Neural cell (in vitro differentiated cells): ENCODE results near the gene PRRC2B. TPM values are rescaled to one million over a fixed set of nuclear protein-coding genes. Genes with fewer than 3 reads are reported as not detected.

Source experiments
- H2AFZ ChIP-seq: fragments of 200-600, 300-800 bp; sonication (generic), shearing (Covaris generic); 2 replicates; pipeline ENCODE4 v1.6.0; 2014; ENCODE audit warnings: low read depth, mild to moderate bottlenecking, antibody characterized with exemption, low read length, moderate library complexity
- H3F3A ChIP-seq: fragments of 200-600 bp; shearing (Covaris generic); 2 replicates; pipeline ENCODE4 v1.6.1; 2016; ENCODE audit warnings: mild to moderate bottlenecking, moderate library complexity, mixed read lengths, antibody characterized with exemption, low read length; ENCODE audit not compliant: insufficient read depth, poor library complexity, severe bottlenecking
- H3K27ac ChIP-seq: fragments of 200-600, 300-800 bp; sonication (generic), shearing (Covaris generic); 2 replicates; pipeline ENCODE4 v1.5.1; 2014; ENCODE audit warnings: mild to moderate bottlenecking, low read length, moderate library complexity
- H3K27me3 ChIP-seq: fragments of 300-800, 200-600 bp; sonication (generic), shearing (Covaris generic); 2 replicates; pipeline ENCODE4 v1.6.0; 2014; ENCODE audit warnings: mild to moderate bottlenecking, low read depth, low read length, moderate library complexity; ENCODE audit not compliant: insufficient read depth
- H3K36me3 ChIP-seq: fragments of 300-800, 200-600 bp; sonication (generic), shearing (Covaris generic); 2 replicates; pipeline ENCODE4 v1.5.1; 2014; ENCODE audit warnings: mild to moderate bottlenecking, antibody characterized with exemption, low read length, moderate library complexity; ENCODE audit not compliant: insufficient read depth
- H3K4me2 ChIP-seq: fragments of 300-800, 200-600 bp; sonication (generic), shearing (Covaris generic); 2 replicates; pipeline ENCODE4 v1.6.0; 2014; ENCODE audit warnings: mild to moderate bottlenecking, low read length
- H3K4me3 ChIP-seq: fragments of 300-800, 200-600 bp; sonication (generic), shearing (Covaris generic); 2 replicates; pipeline ENCODE4 v1.5.1; 2014; ENCODE audit warnings: mild to moderate bottlenecking, low read length, moderate library complexity
- H3K79me2 ChIP-seq: fragments of 200-600 bp; shearing (Covaris generic); replicated peaks from 2 replicates; pipeline ENCODE4 v1.6.0; 2014; ENCODE audit warnings: mild to moderate bottlenecking, low read length, moderate library complexity; ENCODE audit not compliant: insufficient read depth
- H3K9ac ChIP-seq: fragments of 300-800, 200-600 bp; sonication (generic), shearing (Covaris generic); 2 replicates; pipeline ENCODE4 v1.6.1; 2016; ENCODE audit warnings: mild to moderate bottlenecking, low read length, mixed read lengths
- H3K9me2 ChIP-seq: fragments of 200-600 bp; shearing (Covaris generic); 2 replicates; pipeline ENCODE4 v1.6.1; 2016; ENCODE audit warnings: mild to moderate bottlenecking, low read length, mixed read lengths; ENCODE audit not compliant: insufficient read depth
- H3K9me3 ChIP-seq: fragments of 200-600, 300-800 bp; sonication (generic), shearing (Covaris generic); 2 replicates; pipeline ENCODE4 v1.6.1; 2016; ENCODE audit warnings: mild to moderate bottlenecking, mixed run types, low read length, moderate library complexity, mixed read lengths
- H4K20me1 ChIP-seq: fragments of 200-600 bp; shearing (Covaris generic); 2 replicates; pipeline ENCODE4 v1.6.1; 2016; ENCODE audit warnings: mild to moderate bottlenecking, mixed run types; ENCODE audit not compliant: insufficient read depth
- CTCF ChIP-seq: fragments of 450-650 bp; IDR thresholded peaks from 2 replicates; pipeline ENCODE4 v1.5.1; 2014; ENCODE audit warnings: antibody characterized with exemption, mild to moderate bottlenecking, moderate library complexity; ENCODE audit not compliant: poor library complexity, severe bottlenecking
- EP300 ChIP-seq: fragments of 450-650 bp; conservative IDR thresholded peaks from 2 replicates; pipeline ENCODE4 v1.6.1; 2014; ENCODE audit warnings: antibody characterized with exemption, mild to moderate bottlenecking, moderate library complexity; ENCODE audit not compliant: poor library complexity, severe bottlenecking
- EZH2 ChIP-seq: fragments of 200-600, 300-800 bp; shearing (Covaris generic), sonication (generic); IDR thresholded peaks from 2 replicates; pipeline ENCODE4 v1.6.1; 2014; ENCODE audit warnings: antibody characterized with exemption, low read length, borderline replicate concordance, mild to moderate bottlenecking; ENCODE audit not compliant: insufficient read depth, poor library complexity, severe bottlenecking
- MXI1 ChIP-seq: fragments of 450-650 bp; conservative IDR thresholded peaks from 2 replicates; pipeline ENCODE4 v1.6.1; 2014; ENCODE audit warnings: antibody characterized with exemption, mild to moderate bottlenecking; ENCODE audit not compliant: poor library complexity, severe bottlenecking
- POLR2AphosphoS5 ChIP-seq: IDR thresholded peaks from 2 replicates; pipeline ENCODE4 v1.6.1; 2012
- RAD21 ChIP-seq: fragments of 450-650 bp; conservative IDR thresholded peaks from 2 replicates; pipeline ENCODE4 v1.6.1; 2014; ENCODE audit warnings: antibody characterized with exemption, mild to moderate bottlenecking, moderate library complexity
- SMC3 ChIP-seq: fragments of 450-650 bp; conservative IDR thresholded peaks from 2 replicates; pipeline ENCODE4 v1.6.1; 2014; ENCODE audit warnings: antibody characterized with exemption, mild to moderate bottlenecking, moderate library complexity; ENCODE audit not compliant: poor library complexity
- TAF1 ChIP-seq: IDR thresholded peaks from 2 replicates; pipeline ENCODE4 v1.6.1; 2012; ENCODE audit warnings: low read depth
- polyA plus RNA-seq: library from polyadenylated mRNA; depleted of rRNA; stranded (reverse); fragments of >200 nt; gene quantifications from 2 replicates; pipeline ENCODE4 v1.2.3, GENCODE V29; 2014
- TF ChIP-seq, protein P1 (sequence below): IDR thresholded peaks from 2 replicates; pipeline ENCODE4 v1.6.1; 2012; ENCODE audit warnings: borderline replicate concordance

The PRRC2B gene
- polyA plus RNA-seq, 1 donor from 2014 or later, result 89.5 TPM

DNA sequence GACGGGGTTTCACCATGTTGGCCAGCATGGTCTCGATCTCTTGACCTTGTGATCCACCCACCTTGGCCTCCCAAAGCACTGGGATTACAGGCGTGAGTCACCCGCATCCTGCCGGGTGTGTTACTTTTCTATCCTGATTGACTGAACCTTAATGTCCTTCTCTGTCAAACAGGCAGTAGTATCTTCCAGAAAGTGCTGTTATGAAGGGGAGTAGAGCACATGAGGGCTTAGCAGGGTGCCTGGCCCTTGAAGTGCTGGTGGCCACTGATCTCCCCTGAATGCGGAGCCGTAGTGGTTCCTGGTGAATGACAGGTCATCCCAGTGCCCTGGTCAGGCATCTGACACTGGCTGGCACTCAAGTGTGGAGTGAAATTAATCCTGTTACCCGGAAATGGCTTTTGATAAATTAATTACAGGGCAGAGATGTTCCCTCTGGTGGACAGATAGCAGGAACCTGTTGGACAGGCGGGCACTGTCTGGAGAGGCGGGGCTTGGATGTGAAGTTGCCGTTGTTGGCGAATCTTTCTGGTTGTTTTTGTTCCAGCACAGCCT, 28.4 kb downstream of the PRRC2B start:
- H3K9me2 ChIP-seq, result no peaks in the 10 kb centered on the region
- H3K36me3 ChIP-seq, result no peaks in the 10 kb centered on the region
- no peaks in the 10 kb centered on the region for H3K9me3 ChIP-seq
- H3K27me3 ChIP-seq, result no peaks in the 10 kb centered on the region
- no peak overlapping the region for H2AFZ ChIP-seq
- H3K79me2 ChIP-seq, result peaks cover 98% of the 10 kb centered on the region
- no peak overlapping the region for H3K4me2 ChIP-seq
- no peak overlapping the region for H3K4me3 ChIP-seq
- TF ChIP-seq CTCF (no peak), MXI1 (no peak), SMC3 (no peak), EP300 (no peak), EZH2 (no peak), RAD21 (no peak), POLR2AphosphoS5 (no peak), TAF1 (no peak)
- TF ChIP-seq, protein P1, sequence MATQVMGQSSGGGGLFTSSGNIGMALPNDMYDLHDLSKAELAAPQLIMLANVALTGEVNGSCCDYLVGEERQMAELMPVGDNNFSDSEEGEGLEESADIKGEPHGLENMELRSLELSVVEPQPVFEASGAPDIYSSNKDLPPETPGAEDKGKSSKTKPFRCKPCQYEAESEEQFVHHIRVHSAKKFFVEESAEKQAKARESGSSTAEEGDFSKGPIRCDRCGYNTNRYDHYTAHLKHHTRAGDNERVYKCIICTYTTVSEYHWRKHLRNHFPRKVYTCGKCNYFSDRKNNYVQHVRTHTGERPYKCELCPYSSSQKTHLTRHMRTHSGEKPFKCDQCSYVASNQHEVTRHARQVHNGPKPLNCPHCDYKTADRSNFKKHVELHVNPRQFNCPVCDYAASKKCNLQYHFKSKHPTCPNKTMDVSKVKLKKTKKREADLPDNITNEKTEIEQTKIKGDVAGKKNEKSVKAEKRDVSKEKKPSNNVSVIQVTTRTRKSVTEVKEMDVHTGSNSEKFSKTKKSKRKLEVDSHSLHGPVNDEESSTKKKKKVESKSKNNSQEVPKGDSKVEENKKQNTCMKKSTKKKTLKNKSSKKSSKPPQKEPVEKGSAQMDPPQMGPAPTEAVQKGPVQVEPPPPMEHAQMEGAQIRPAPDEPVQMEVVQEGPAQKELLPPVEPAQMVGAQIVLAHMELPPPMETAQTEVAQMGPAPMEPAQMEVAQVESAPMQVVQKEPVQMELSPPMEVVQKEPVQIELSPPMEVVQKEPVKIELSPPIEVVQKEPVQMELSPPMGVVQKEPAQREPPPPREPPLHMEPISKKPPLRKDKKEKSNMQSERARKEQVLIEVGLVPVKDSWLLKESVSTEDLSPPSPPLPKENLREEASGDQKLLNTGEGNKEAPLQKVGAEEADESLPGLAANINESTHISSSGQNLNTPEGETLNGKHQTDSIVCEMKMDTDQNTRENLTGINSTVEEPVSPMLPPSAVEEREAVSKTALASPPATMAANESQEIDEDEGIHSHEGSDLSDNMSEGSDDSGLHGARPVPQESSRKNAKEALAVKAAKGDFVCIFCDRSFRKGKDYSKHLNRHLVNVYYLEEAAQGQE, result no peak
- H3F3A ChIP-seq, result no peaks in the 10 kb centered on the region
- H4K20me1 ChIP-seq, result peaks cover 41% of the 10 kb centered on the region
- H3K27ac ChIP-seq, result no peak overlapping the region
- no peak overlapping the region for H3K9ac ChIP-seq

GRCh38 chr9:131423171-131423581, 29.3 kb downstream of the PRRC2B start:
- Histone ChIP-seq H3K79me2 (peaks cover 94% of the 10 kb centered on the region), H3K4me2 (no peak overlapping the region), H3K36me3 (no peaks in the 10 kb centered on the region), H4K20me1 (peaks cover 37% of the 10 kb centered on the region), H3K4me3 (no peak overlapping the region), H3K9me3 (no peaks in the 10 kb centered on the region), H3K9me2 (no peaks in the 10 kb centered on the region), H3K9ac (no peak overlapping the region), H3K27me3 (no peaks in the 10 kb centered on the region), H2AFZ (no peak overlapping the region), H3K27ac (no peak overlapping the region), H3F3A (no peaks in the 10 kb centered on the region)
- TF ChIP-seq EZH2 (no peak), POLR2AphosphoS5 (no peak), CTCF (no peak), EP300 (no peak), RAD21 (no peak), SMC3 (no peak), MXI1 (no peak)
- TF ChIP-seq, protein P1, result no peak
